SK-N-SH (cell line): ENCODE data around the gene HSPBP1. TPM values are rescaled to one million over a fixed set of nuclear protein-coding genes. Genes with fewer than 3 reads are reported as not detected.
A peak's percentile ranks its signal among the peaks of the same experiment; 100 is the strongest.

Experiments used
- CTCF ChIA-PET: fragments of 300-600, 350-600 bp; formaldehyde crosslinking; extraction: SDS; loops from one replicate; lab custom pipeline; 2021; lab: Yijun Ruan, JAX
- POLR2A ChIA-PET: fragments of 350-600 bp; sonication (Branson Sonifier 250); formaldehyde crosslinking; extraction: SDS; loops from one replicate; lab custom pipeline; 2020; ENCODE audit warnings: antibody characterized with exemption, inconsistent platforms; lab: Yijun Ruan, JAX
- DNase-seq: peaks from one replicate; pipeline ENCODE4 v3.0.0; 2012
- H2AFZ ChIP-seq: fragments of 200-600 bp; sonication (generic); 2 replicates; pipeline ENCODE4 v1.8.1; 2016; ENCODE audit warnings: antibody characterized with exemption, mild to moderate bottlenecking, low read depth
- H3F3A ChIP-seq: fragments of 200-600 bp; sonication (generic); replicated peaks from 2 replicates; pipeline ENCODE3; 2016; ENCODE audit warnings: antibody characterized with exemption, mild to moderate bottlenecking; ENCODE audit not compliant: insufficient read depth
- H3K27ac ChIP-seq, 2 experiments: fragments of 200-500 bp in 1 of 2; fragments of 200-600 bp in 1 of 2; sonication (Bioruptor generic) in 1 of 2; sonication (generic), shearing (Covaris generic) in 1 of 2; 2 replicates each; pipeline versions ENCODE4 v1.5.1 to v1.6.1; 2014 to 2016; ENCODE audit warnings: low read depth in 2 of 2, inconsistent platforms in 1 of 2, low read length in 1 of 2, mild to moderate bottlenecking in 1 of 2, mixed read lengths in 1 of 2
- H3K27me3 ChIP-seq: fragments of 200-600 bp; sonication (generic), shearing (Covaris generic); 2 replicates; pipeline ENCODE4 v1.6.1; 2016; ENCODE audit warnings: mixed run types; ENCODE audit not compliant: insufficient read depth
- H3K36me3 ChIP-seq, 2 experiments: fragments of 200-500 bp in 1 of 2; fragments of 200-600 bp in 1 of 2; sonication (Bioruptor generic) in 1 of 2; sonication (generic) in 1 of 2; replicated peaks in 1 of 2; 2 replicates each; pipeline versions ENCODE3 to v1.5.1; 2014 to 2016; ENCODE audit warnings: low read length in 1 of 2, mild to moderate bottlenecking in 1 of 2; ENCODE audit not compliant: insufficient read depth in 2 of 2, control insufficient read depth in 1 of 2
- H3K4me1 ChIP-seq, 2 experiments: fragments of 200-500 bp in 1 of 2; fragments of 200-600 bp in 1 of 2; sonication (Bioruptor generic) in 1 of 2; sonication (generic), shearing (Covaris generic) in 1 of 2; 2 replicates each; pipeline versions ENCODE4 v1.5.1 to v1.6.1; 2014 to 2016; ENCODE audit warnings: low read depth in 1 of 2, low read length in 1 of 2, mixed run types in 1 of 2; ENCODE audit not compliant: insufficient read depth in 2 of 2, control insufficient read depth in 1 of 2
- H3K4me2 ChIP-seq: fragments of 200-600 bp; sonication (generic), shearing (Covaris generic); 2 replicates; pipeline ENCODE4 v1.6.1; 2017; ENCODE audit warnings: mixed run types
- H3K4me3 ChIP-seq, 2 experiments: fragments of 200-500 bp in 1 of 2; fragments of 200-600 bp in 1 of 2; sonication (Bioruptor generic) in 1 of 2; sonication (generic), shearing (Covaris generic) in 1 of 2; 2 replicates each; pipeline versions ENCODE4 v1.5.1 to v1.8.1; 2014 to 2016; ENCODE audit warnings: low read depth in 2 of 2, inconsistent platforms in 1 of 2, low read length in 1 of 2, mild to moderate bottlenecking in 1 of 2, mixed read lengths in 1 of 2, moderate library complexity in 1 of 2
- H3K79me2 ChIP-seq: fragments of 200-600 bp; sonication (generic); 2 replicates; pipeline ENCODE4 v1.8.1; 2017; ENCODE audit warnings: mild to moderate bottlenecking; ENCODE audit not compliant: insufficient read depth
- H3K9ac ChIP-seq: fragments of 200-600 bp; sonication (generic); 2 replicates; pipeline ENCODE4 v1.6.1; 2017; ENCODE audit warnings: mixed run types
- H3K9me2 ChIP-seq: fragments of 200-600 bp; sonication (generic); 2 replicates; pipeline ENCODE4 v1.6.1; 2017; ENCODE audit warnings: mixed run types
- H3K9me3 ChIP-seq: fragments of 200-600 bp; sonication (generic); 2 replicates; pipeline ENCODE4 v1.6.1; 2017; ENCODE audit warnings: mixed run types, mild to moderate bottlenecking, moderate library complexity
- H4K20me1 ChIP-seq: fragments of 200-600 bp; sonication (generic); 2 replicates; pipeline ENCODE4 v1.6.1; 2017; ENCODE audit warnings: mild to moderate bottlenecking, mixed run types; ENCODE audit not compliant: insufficient read depth
- EP300 ChIP-seq, 2 experiments: IDR thresholded peaks; 2 replicates each; pipeline versions ENCODE4 v1.4.0 to v1.6.1; 2012; ENCODE audit warnings: borderline replicate concordance in 1 of 2, low read depth in 1 of 2, low read length in 1 of 2
- FOXM1 ChIP-seq: IDR thresholded peaks from 2 replicates; pipeline ENCODE4 v1.4.0; 2012; ENCODE audit warnings: low read depth, mild to moderate bottlenecking
- GABPA ChIP-seq: IDR thresholded peaks from 2 replicates; pipeline ENCODE4 v1.4.0; 2012; ENCODE audit warnings: low read depth, mild to moderate bottlenecking
- GATA2 ChIP-seq: sonication (generic); formaldehyde crosslinking; IDR thresholded peaks from 2 replicates; pipeline ENCODE4 v1.5.0; 2020; ENCODE audit warnings: mild to moderate bottlenecking, missing genetic modification reagents
- IRF3 ChIP-seq: fragments of 150-350 bp; IDR thresholded peaks from 2 replicates; pipeline ENCODE4 v1.6.1; 2016; ENCODE audit warnings: mild to moderate bottlenecking, low read depth, low read length
- JUND ChIP-seq: IDR thresholded peaks from 2 replicates; pipeline ENCODE4 v1.4.0; 2012
- MEF2A ChIP-seq: IDR thresholded peaks from 2 replicates; pipeline ENCODE4 v1.4.0; 2012; ENCODE audit warnings: low read depth, borderline replicate concordance
- NFIC ChIP-seq: IDR thresholded peaks from 2 replicates; pipeline ENCODE4 v1.4.0; 2012; ENCODE audit warnings: borderline replicate concordance
- NRF1 ChIP-seq: IDR thresholded peaks from 2 replicates; pipeline ENCODE4 v1.6.1; 2012; ENCODE audit warnings: low read depth, mild to moderate bottlenecking, low read length
- PBX3 ChIP-seq: IDR thresholded peaks from 2 replicates; pipeline ENCODE4; 2012
- RAD21 ChIP-seq: IDR thresholded peaks from 2 replicates; pipeline ENCODE4 v1.6.1; 2012; ENCODE audit warnings: mild to moderate bottlenecking, low read length
- RCOR1 ChIP-seq: fragments of 150-350 bp; IDR thresholded peaks from 2 replicates; pipeline ENCODE4 v1.6.1; 2017; ENCODE audit warnings: antibody characterized with exemption, low read length
- RXRA ChIP-seq: IDR thresholded peaks from 2 replicates; pipeline ENCODE4 v1.4.0; 2012; ENCODE audit warnings: low read depth, mild to moderate bottlenecking, borderline replicate concordance
- SIN3A ChIP-seq: IDR thresholded peaks from 2 replicates; pipeline ENCODE4 v1.6.1; 2012; ENCODE audit warnings: low read depth, mild to moderate bottlenecking, low read length, moderate library complexity, borderline replicate concordance
- SMC3 ChIP-seq: IDR thresholded peaks from 2 replicates; pipeline ENCODE4 v1.6.1; 2012; ENCODE audit warnings: low read depth, low read length, improper control_type of control experiment
- TCF12 ChIP-seq: IDR thresholded peaks from 2 replicates; pipeline ENCODE4 v1.4.0; 2012
- USF1 ChIP-seq: IDR thresholded peaks from 2 replicates; pipeline ENCODE4 v1.4.0; 2012; ENCODE audit warnings: low read depth, borderline replicate concordance
- WGBS: methylation state at CpG from one replicate; pipeline ENCODE4 v1.1.6; 2017; ENCODE audit warnings: low lambda C conversion rate; 5-methylcytosine and 5-hydroxymethylcytosine counted together
- polyA plus RNA-seq, 3 experiments: library from polyadenylated mRNA; depleted of rRNA; stranded (reverse); fragments of >200 nt; gene quantifications; 2 replicates each; pipeline ENCODE4 v1.2.3, GENCODE V29; 2012
- TF ChIP-seq, protein P1 (sequence below): fragments of 150-350 bp; IDR thresholded peaks from 2 replicates; pipeline ENCODE4 v1.6.1; 2017; ENCODE audit warnings: antibody characterized with exemption, low read length, low read depth, borderline replicate concordance

HSPBP1 gene
- polyA plus RNA-seq, 1 of the 3 experiments (the other 2 are of a cell fraction): 55.4 TPM

DNA sequence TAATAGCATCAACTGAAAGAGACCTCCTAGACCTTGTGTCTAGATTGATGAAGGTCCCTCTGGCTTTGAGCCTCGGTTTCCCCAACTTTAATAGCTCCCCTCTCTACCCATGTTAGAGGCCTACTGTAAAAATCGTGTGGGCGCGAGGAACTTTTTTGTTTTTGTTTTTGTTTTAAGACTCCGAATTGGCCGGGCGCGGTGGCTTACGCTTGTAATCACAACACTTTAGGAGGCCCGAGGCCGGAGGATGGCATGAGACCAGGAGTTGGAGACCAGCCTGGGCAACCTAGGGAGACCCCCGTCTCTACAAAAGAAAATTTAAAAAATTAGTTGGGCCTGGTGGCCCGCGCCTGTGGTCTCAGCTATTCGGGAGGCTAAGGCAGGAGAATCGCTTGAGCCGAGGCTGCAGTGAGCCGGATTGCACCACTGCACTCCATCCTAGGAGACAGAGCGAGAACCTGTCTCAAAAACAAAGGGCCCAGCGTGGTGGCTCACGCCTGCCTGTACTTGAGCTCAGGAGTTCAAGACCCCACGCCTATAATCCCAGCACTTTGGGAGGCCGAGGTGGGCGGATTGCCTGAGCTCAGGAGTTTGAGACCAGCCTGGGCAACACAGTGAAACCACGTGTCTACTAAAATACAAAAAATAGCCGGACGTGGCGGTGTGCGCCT lies 20.2 kb downstream of the HSPBP1 start:
- peaks cover 17 to 26% of the 10 kb centered on the region in 2 experiments; a peak in 3 of 4 replicates for H3K4me1 ChIP-seq
- WGBS: 52% methylated on average over 28 of the region's 29 CpGs
- peak overlapping the region; percentile 43 to 57 for H3K4me3 ChIP-seq
- H2AFZ ChIP-seq: peak overlapping the region; percentile 69
- no peaks in the 10 kb centered on the region for H3K27me3 ChIP-seq
- peaks cover 0 to 4% of the 10 kb centered on the region in 2 experiments for H3K36me3 ChIP-seq
- TF ChIP-seq JUND: no peak
- TF ChIP-seq GATA2 (CRISPR knock-in tag): 0 out of 2 replicates have a peak, but pooled peaks have one; percentile 10
- no peaks in the 10 kb centered on the region for H3K9me3 ChIP-seq
- CTCF ChIA-PET: interaction anchor here (0.7 to 2.2 kb wide), 11 partner anchors 19 to 159 kb away, joined by 3 to 7 read pairs (median 5); partner anchors contain the start of genes DNAAF3 and TMEM86B
- H3K9ac ChIP-seq: peak overlapping the region; percentile 79
- no peak for DNase-seq
- H3F3A ChIP-seq: peaks cover 2% of the 10 kb centered on the region
- peak overlapping the region; percentile 74 for H3K4me2 ChIP-seq
- H3K9me2 ChIP-seq: no peaks in the 10 kb centered on the region
- H3K27ac ChIP-seq: peak overlapping the region; percentile 84 to 98
- peaks cover 40% of the 10 kb centered on the region for H3K79me2 ChIP-seq
- POLR2A ChIA-PET: interaction anchor here (0.7 to 2.3 kb wide), 12 partner anchors 9 to 148 kb away, joined by 3 to 19 read pairs (median 7); partner anchors contain the start of genes HSPBP1, KMT5C, SYT5 and TMEM86B
- peaks cover 35% of the 10 kb centered on the region for H4K20me1 ChIP-seq

GRCh38 chr19:55258828-55259539 lies 20.9 kb downstream of the HSPBP1 start, which contains the start of gene PPP6R1:
TSS of gene PPP6R1 (minus strand) at chr19:55259017. CDS start at chr19:55247103, 11,914 bp downstream.
- WGBS: under 1% methylated on average over 23 of the region's 76 CpGs
- peak within 1 kb of the TSS; percentile 90 for H3K9ac ChIP-seq
- H3K36me3 ChIP-seq: peaks cover 0 to 4% of the 10 kb centered on the region in 2 experiments
- ChIA-PET CTCF (interaction anchor here (1.2 to 2.2 kb wide), 8 partner anchors 19 to 118 kb away, joined by 3 to 6 read pairs (median 5); partner anchors contain the start of genes DNAAF3 and TMEM86B), POLR2A (interaction anchor here (0.7 to 2.3 kb wide), 11 partner anchors 10 to 148 kb away, joined by 3 to 19 read pairs (median 7); partner anchors contain the start of genes HSPBP1, KMT5C, SYT5 and TMEM86B)
- peak within 1 kb of the TSS; percentile 96 for H3K4me2 ChIP-seq
- H2AFZ ChIP-seq: peak within 1 kb of the TSS; percentile 69
- peak; percentile 100 for DNase-seq
- peak within 1 kb of the TSS; percentile 84 to 98 for H3K27ac ChIP-seq
- peaks cover 17 to 26% of the 10 kb centered on the region in 2 experiments; a peak in 3 of 4 replicates for H3K4me1 ChIP-seq
- H3K79me2 ChIP-seq: peaks cover 47% of the 10 kb centered on the region
- H3K9me2 ChIP-seq: no peaks in the 10 kb centered on the region
- H3K4me3 ChIP-seq: peak within 1 kb of the TSS; percentile 87 to 94
- no peaks in the 10 kb centered on the region for H3K9me3 ChIP-seq
- H3F3A ChIP-seq: peaks cover 2% of the 10 kb centered on the region
- H3K27me3 ChIP-seq: no peaks in the 10 kb centered on the region
- peaks cover 42% of the 10 kb centered on the region for H4K20me1 ChIP-seq
- peak; percentile 85 for TF ChIP-seq RCOR1
- peak; percentile 65 to 74; a peak in 2 of 4 replicates for TF ChIP-seq EP300 (IDR thresholded peaks at IDR 0.05; ENCODE audit: borderline replicate concordance in 1 of 2, low read depth in 1 of 2, low read length in 1 of 2)
- peak; percentile 42 for TF ChIP-seq RAD21
- TF ChIP-seq IRF3: no peak
- peak; percentile 77; the same call in 1 of the 2 replicates for TF ChIP-seq RXRA
- 0 out of 2 replicates have a peak, but pooled peaks have one; percentile 29 for TF ChIP-seq FOXM1
- TF ChIP-seq NFIC: peak; percentile 87
- TF ChIP-seq, protein P1, sequence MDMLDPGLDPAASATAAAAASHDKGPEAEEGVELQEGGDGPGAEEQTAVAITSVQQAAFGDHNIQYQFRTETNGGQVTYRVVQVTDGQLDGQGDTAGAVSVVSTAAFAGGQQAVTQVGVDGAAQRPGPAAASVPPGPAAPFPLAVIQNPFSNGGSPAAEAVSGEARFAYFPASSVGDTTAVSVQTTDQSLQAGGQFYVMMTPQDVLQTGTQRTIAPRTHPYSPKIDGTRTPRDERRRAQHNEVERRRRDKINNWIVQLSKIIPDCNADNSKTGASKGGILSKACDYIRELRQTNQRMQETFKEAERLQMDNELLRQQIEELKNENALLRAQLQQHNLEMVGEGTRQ: no peak
- TF ChIP-seq TCF12: peak; percentile 73
- TF ChIP-seq NRF1: peak; percentile 100
- TF ChIP-seq USF1: no peak
- peak; percentile 95 for TF ChIP-seq SIN3A
- TF ChIP-seq JUND: peak; percentile 96
- TF ChIP-seq MEF2A: peak; percentile 54; the same call in 1 of the 2 replicates
- peak; percentile 37 for TF ChIP-seq SMC3
- peak; percentile 72 for TF ChIP-seq GABPA
- peak; percentile 94 for TF ChIP-seq PBX3
